A549 treated with DMSO at 1 μM for 4 hours (cell line): ENCODE data around the gene C2CD4B. TPM values are rescaled to one million over a fixed set of nuclear protein-coding genes. Genes with fewer than 3 reads are reported as not detected.

Source experiments
- total RNA-seq: library from RNA; stranded (reverse); fragments of 200-300 nt; extraction: Qiagen RNA extraction; gene quantifications from 5 replicates; pipeline ENCODE4 v1.2.3, GENCODE V29; 2022; ENCODE audit warnings: low read depth

The C2CD4B gene
- total RNA-seq = 0.07 to 0.09 TPM (median 0.08 TPM) in 3 of 5 replicates, not detected in the others

GRCh38 chr15:62165104-62165792 is at the start of gene C2CD4B:
TSS of gene C2CD4B (minus strand) at chr15:62165285. CDS start at chr15:62164984, 301 bp downstream.

Other genes starting within 250 kb of the C2CD4B start
- gene VPS13C, start 104.8 kb downstream of the C2CD4B start, total RNA-seq = 8.1 to 14.1 TPM (median 12.0 TPM) in 5 replicates
- gene C2CD4A, start 98.3 kb downstream of the C2CD4B start, total RNA-seq = 0.02 to 0.07 TPM (median 0.02 TPM) in 3 of 5 replicates, not detected in the others
- 4.4 to 8.0 TPM (median 4.8 TPM) in 5 replicates for gene TLN2, start 225.3 kb upstream of the C2CD4B start, total RNA-seq